Measurements from ENCODE around the gene CAMK1. TPM values are rescaled to one million over a fixed set of nuclear protein-coding genes. Genes with fewer than 3 reads are reported as not detected.

Gene CAMK1
- total and polyA plus RNA-seq, 12 donors, result 6.2 to 27.1 (median 9.4) TPM

- intact Hi-C loops (cut with DNase I), result loop anchor here in 1 of 10 donors (10.0 kb wide), 1 partner anchor 241 kb away; no protein-coding TSS in a partner anchor
- WGBS, 2 donors, result 95 to 96% methylated on average over 12 of the region's 12 CpGs
- Histone ChIP-seq H3K27ac (no peak overlapping the region), H3K27me3 (no peaks in the 10 kb centered on the region), H3K9me3 (no peaks in the 10 kb centered on the region), H3K36me3 (peaks cover 16 to 85% (median 77%) of the 10 kb centered on the region in 9 donors), H3K4me3 (no peak overlapping the region), H3K4me1 (peaks cover 0 to 13% (median 10%) of the 10 kb centered on the region in 9 donors)
- no peak for TF ChIP-seq CTCF (IDR thresholded peaks at IDR 0.05)
- DNase-seq (no peak), ATAC-seq (no peak)
These were observed 24.2 kb downstream of the CAMK1 start for GRCh38 chr3:9745521-9745920.

- intact Hi-C loops (cut with DNase I), result loop anchor here in 1 of 10 donors (10.0 kb wide), 1 partner anchor 239 kb away; no protein-coding TSS in a partner anchor
- WGBS, 2 donors, result 96% methylated on average over 13 of the region's 13 CpGs
- no peak overlapping the region for H3K27ac ChIP-seq
These were observed 25.6 kb downstream of the CAMK1 start for GRCh38 chr3:9744162-9744561.

GRCh38 chr3:9743548-9743947 lies 26.2 kb downstream of the CAMK1 start:
- no peaks in the 10 kb centered on the region for H3K27me3 ChIP-seq
- intact Hi-C loops (cut with DNase I), result loop anchor here in 1 of 10 donors (10.0 kb wide), 1 partner anchor 239 kb away; no protein-coding TSS in a partner anchor
- no peak for ATAC-seq
- peaks cover 16 to 100% (median 96%) of the 10 kb centered on the region in 9 donors for H3K36me3 ChIP-seq
- no peak overlapping the region for H3K27ac ChIP-seq
- peaks cover 0 to 1% (median 0%) of the 10 kb centered on the region in 9 donors for H3K4me1 ChIP-seq
- H3K4me3 ChIP-seq, result no peak overlapping the region
- no peak for DNase-seq
- H3K9me3 ChIP-seq, result no peaks in the 10 kb centered on the region
- TF ChIP-seq CTCF (IDR thresholded peaks at IDR 0.05), result no peak
- WGBS, 2 donors, result 94 to 97% methylated on average over 18 of the region's 18 CpGs

More at GRCh38 chr3:9744162-9744561, 25.6 kb downstream of the CAMK1 start:
- Histone ChIP-seq H3K9me3 (no peaks in the 10 kb centered on the region), H3K36me3 (peaks cover 16 to 98% (median 91%) of the 10 kb centered on the region in 9 donors), H3K4me1 (peaks cover 0 to 7% (median 5%) of the 10 kb centered on the region in 9 donors), H3K4me3 (no peak overlapping the region), H3K27me3 (no peaks in the 10 kb centered on the region)
- ATAC-seq, result no peak
- TF ChIP-seq CTCF (IDR thresholded peaks at IDR 0.05), result no peak
- no peak for DNase-seq

- Histone ChIP-seq H3K4me1 (peaks cover 0 to 5% (median 0%) of the 10 kb centered on the region in 9 donors), H3K9me3 (no peaks in the 10 kb centered on the region), H3K27ac (no peak overlapping the region), H3K27me3 (no peaks in the 10 kb centered on the region), H3K4me3 (no peak overlapping the region), H3K36me3 (peaks cover 16 to 100% (median 93%) of the 10 kb centered on the region in 9 donors)
- DNase-seq (no peak), ATAC-seq (no peak)
- TF ChIP-seq CTCF (IDR thresholded peaks at IDR 0.05), result no peak
- WGBS, 2 donors, result 100% methylated on average over 1 of the region's 1 CpG
- intact Hi-C loops (cut with DNase I), result loop anchor here in 1 of 10 donors (10.0 kb wide), 1 partner anchor 238 kb away; no protein-coding TSS in a partner anchor
These were observed 27.2 kb downstream of the CAMK1 start for GRCh38 chr3:9742560-9742959.
